Gastroesophageal sphincter (tissue), 3 donors: ENCODE data around the gene VAMP7.

Source experiments
- EP300 ChIP-seq: sonication (generic); formaldehyde crosslinking; IDR thresholded peaks from one replicate; pipeline ENCODE4 v1.6.1; 2017; ENCODE audit warnings: antibody characterized with exemption, mild to moderate bottlenecking
- POLR2A ChIP-seq, 2 donors: fragments of 450-650 bp; IDR thresholded peaks; one replicate each; pipeline ENCODE4 v1.6.1; 2017; ENCODE audit warnings: antibody characterized with exemption in 2 of 2, mild to moderate bottlenecking in 2 of 2, moderate library complexity in 1 of 2
- POLR2AphosphoS5 ChIP-seq: sonication (generic); formaldehyde crosslinking; IDR thresholded peaks from one replicate; pipeline ENCODE4 v1.6.1; 2017; ENCODE audit warnings: antibody characterized with exemption
- TF ChIP-seq, protein P1 (sequence below), 4 experiments: fragments of 200-600 bp in 2 of 4; fragments of 450-650 bp in 2 of 4; sonication (generic) in 1 of 4; IDR thresholded peaks; one replicate each; pipeline ENCODE4 v1.5.1; 2017 to 2019; ENCODE audit warnings: antibody characterized with exemption in 4 of 4, mild to moderate bottlenecking in 2 of 4, moderate library complexity in 2 of 4

DNA sequence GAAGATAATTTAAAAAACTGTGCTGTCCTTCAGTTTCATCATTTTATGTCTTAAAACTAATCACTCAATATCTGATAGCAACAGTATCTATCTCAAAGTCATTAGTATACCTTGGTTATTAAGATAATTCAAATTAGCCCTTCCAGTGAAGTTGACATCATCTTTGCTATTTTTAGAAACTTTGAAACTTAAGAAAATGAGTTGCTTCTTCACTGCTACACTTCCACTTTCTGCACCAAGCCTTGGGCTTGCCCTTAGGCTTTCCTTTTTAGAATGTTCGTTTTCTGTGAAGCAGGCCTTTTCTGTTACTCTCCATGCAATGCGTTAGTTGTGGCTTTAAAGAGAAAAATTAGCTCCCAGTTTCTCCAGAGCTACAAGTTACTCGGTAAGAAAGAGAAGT lies 4.4 kb upstream of the VAMP7 start:
- TF ChIP-seq, protein P1, sequence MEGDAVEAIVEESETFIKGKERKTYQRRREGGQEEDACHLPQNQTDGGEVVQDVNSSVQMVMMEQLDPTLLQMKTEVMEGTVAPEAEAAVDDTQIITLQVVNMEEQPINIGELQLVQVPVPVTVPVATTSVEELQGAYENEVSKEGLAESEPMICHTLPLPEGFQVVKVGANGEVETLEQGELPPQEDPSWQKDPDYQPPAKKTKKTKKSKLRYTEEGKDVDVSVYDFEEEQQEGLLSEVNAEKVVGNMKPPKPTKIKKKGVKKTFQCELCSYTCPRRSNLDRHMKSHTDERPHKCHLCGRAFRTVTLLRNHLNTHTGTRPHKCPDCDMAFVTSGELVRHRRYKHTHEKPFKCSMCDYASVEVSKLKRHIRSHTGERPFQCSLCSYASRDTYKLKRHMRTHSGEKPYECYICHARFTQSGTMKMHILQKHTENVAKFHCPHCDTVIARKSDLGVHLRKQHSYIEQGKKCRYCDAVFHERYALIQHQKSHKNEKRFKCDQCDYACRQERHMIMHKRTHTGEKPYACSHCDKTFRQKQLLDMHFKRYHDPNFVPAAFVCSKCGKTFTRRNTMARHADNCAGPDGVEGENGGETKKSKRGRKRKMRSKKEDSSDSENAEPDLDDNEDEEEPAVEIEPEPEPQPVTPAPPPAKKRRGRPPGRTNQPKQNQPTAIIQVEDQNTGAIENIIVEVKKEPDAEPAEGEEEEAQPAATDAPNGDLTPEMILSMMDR (IDR thresholded peaks at IDR 0.05): no peak
- TF ChIP-seq EP300 (no peak), POLR2AphosphoS5 (no peak), POLR2A (IDR thresholded peaks at IDR 0.05) (no peak)
